OCI-LY1 (cell line): ENCODE results near the gene MTMR3.

Experiments used
- EZH2 ChIP-seq: fragments of 200-600 bp; sonication (generic), shearing (Covaris generic); IDR thresholded peaks from 2 replicates; pipeline ENCODE4 v1.8.0; 2017; ENCODE audit warnings: borderline replicate concordance, mixed run types, mild to moderate bottlenecking, antibody characterized with exemption, low read length, moderate library complexity, mixed read lengths
- TF ChIP-seq, protein P1 (sequence below): fragments of 200-600 bp; sonication (generic), shearing (Covaris generic); IDR thresholded peaks from 2 replicates; pipeline ENCODE4 v1.5.1; 2017; ENCODE audit warnings: mild to moderate bottlenecking, antibody characterized with exemption, low read length, moderate library complexity, mixed read lengths

DNA sequence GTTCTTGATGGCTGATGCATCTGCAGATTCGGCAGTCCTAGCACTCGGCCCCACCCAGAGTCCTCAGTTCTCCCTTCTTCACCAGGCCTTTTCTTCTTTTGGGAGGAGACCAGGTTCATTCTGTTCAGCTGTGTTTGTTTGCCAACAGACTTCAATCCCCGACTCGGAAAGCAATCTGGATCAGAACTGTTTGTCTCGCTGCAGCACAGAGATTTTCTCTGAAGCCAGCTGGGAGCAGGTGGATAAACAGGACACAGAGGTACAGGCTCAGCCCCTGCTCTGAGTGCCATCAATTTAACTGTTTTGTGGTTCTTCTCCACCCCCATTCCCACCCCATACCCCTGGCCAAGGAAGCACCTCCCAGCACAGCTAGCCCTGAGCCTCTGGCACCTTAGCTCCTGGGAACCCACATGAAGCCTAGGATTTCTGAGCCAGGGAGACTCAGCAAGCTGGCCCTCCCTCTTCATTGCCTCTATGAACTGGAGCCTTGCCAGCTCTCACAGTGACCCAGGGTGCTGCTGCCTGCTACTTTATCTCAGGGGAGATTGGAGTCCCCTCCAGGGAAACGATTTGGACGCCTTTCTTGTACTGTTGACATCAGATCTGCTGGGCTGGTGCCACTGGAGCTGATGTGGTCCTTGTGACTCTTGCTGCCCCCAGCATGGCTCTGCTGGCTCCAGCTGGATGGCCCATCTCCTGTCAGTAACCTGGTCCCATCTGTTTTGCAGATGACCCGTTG is 139.1 kb downstream of the MTMR3 start:
- TF ChIP-seq EZH2: no peak
- TF ChIP-seq, protein P1, sequence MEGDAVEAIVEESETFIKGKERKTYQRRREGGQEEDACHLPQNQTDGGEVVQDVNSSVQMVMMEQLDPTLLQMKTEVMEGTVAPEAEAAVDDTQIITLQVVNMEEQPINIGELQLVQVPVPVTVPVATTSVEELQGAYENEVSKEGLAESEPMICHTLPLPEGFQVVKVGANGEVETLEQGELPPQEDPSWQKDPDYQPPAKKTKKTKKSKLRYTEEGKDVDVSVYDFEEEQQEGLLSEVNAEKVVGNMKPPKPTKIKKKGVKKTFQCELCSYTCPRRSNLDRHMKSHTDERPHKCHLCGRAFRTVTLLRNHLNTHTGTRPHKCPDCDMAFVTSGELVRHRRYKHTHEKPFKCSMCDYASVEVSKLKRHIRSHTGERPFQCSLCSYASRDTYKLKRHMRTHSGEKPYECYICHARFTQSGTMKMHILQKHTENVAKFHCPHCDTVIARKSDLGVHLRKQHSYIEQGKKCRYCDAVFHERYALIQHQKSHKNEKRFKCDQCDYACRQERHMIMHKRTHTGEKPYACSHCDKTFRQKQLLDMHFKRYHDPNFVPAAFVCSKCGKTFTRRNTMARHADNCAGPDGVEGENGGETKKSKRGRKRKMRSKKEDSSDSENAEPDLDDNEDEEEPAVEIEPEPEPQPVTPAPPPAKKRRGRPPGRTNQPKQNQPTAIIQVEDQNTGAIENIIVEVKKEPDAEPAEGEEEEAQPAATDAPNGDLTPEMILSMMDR: no peak
